Panc1 (cell line): ENCODE data around the gene ICE2.

Source experiments
- CTCF ChIP-seq: fragments of 450-650 bp; IDR thresholded peaks from 2 replicates; pipeline ENCODE4 v1.5.1; 2017; ENCODE audit warnings: mild to moderate bottlenecking
- POLR2AphosphoS5 ChIP-seq: IDR thresholded peaks from 2 replicates; pipeline ENCODE4 v1.6.1; 2012; ENCODE audit warnings: mild to moderate bottlenecking, low read depth, low read length, moderate library complexity
- REST ChIP-seq, 2 experiments: IDR thresholded peaks; 2 replicates each; pipeline ENCODE4 v1.6.1; 2011 to 2012; ENCODE audit warnings: low read depth in 2 of 2, control low read depth in 1 of 2, low read length in 1 of 2, mild to moderate bottlenecking in 1 of 2, moderate library complexity in 1 of 2; ENCODE audit not compliant: insufficient read depth in 1 of 2
- SIN3A ChIP-seq: IDR thresholded peaks from 2 replicates; pipeline ENCODE4 v1.6.1; 2012; ENCODE audit warnings: low read depth, mild to moderate bottlenecking, low read length, moderate library complexity, borderline replicate concordance; ENCODE audit not compliant: insufficient read depth
- TCF7L2 ChIP-seq: IDR thresholded peaks from 2 replicates; pipeline ENCODE4 v1.6.1; 2011; ENCODE audit warnings: mild to moderate bottlenecking, low read depth, low read length, inconsistent platforms

- TF ChIP-seq POLR2AphosphoS5 (no peak), CTCF (no peak), REST (IDR thresholded peaks at IDR 0.05; ENCODE audit: insufficient read depth in 1 of 2, low read depth in 2 of 2, low read length in 1 of 2) (no peak), TCF7L2 (no peak), SIN3A (no peak)
Observed at GRCh38 chr15:60424006-60424405, 54.9 kb downstream of the ICE2 start.
